HPDE6-E6E7 (cell line): ENCODE data around the gene SLC25A33.

Experiments used
- DNase-seq: peaks from one replicate; pipeline ENCODE4 v3.0.0; 2011; ENCODE audit warnings: missing footprints; ENCODE audit errors: extremely low spot score

The SLC25A33 gene

GRCh38 chr1:9588551-9589143 is 49.4 kb downstream of the SLC25A33 start, which contains the start of gene TMEM201:
Gene TMEM201, plus strand, starts transcription at chr1:9588911. Its CDS starts 20 bp downstream, at chr1:9588931.
- DNase-seq, result peak; percentile 85

- no peak for DNase-seq
Measured at GRCh38 chr1:9589144-9589718, 50.0 kb downstream of the SLC25A33 start.

GRCh38 chr1:9589719-9590157 is 50.5 kb downstream of the SLC25A33 start:
- DNase-seq, result peak; percentile 32

GRCh38 chr1:9590201-9590600 is 50.9 kb downstream of the SLC25A33 start:
- DNase-seq, result no peak

GRCh38 chr1:9590945-9591668 is 51.8 kb downstream of the SLC25A33 start:
- DNase-seq, result no peak

- DNase-seq, result no peak
Measured at GRCh38 chr1:9591669-9592509, 52.6 kb downstream of the SLC25A33 start.

- no peak for DNase-seq
Measured at GRCh38 chr1:9592510-9593075, 53.3 kb downstream of the SLC25A33 start.

- no peak for DNase-seq
Measured at GRCh38 chr1:9593147-9593491, 53.9 kb downstream of the SLC25A33 start.

GRCh38 chr1:9593492-9594465 is 54.5 kb downstream of the SLC25A33 start:
- peak; percentile 86 for DNase-seq

- DNase-seq, result no peak
Measured at GRCh38 chr1:9594471-9595155, 55.3 kb downstream of the SLC25A33 start.

- no peak for DNase-seq
Measured at GRCh38 chr1:9595156-9595967, 56.1 kb downstream of the SLC25A33 start.

GRCh38 chr1:9595968-9596340 is 56.7 kb downstream of the SLC25A33 start:
- DNase-seq, result no peak

GRCh38 chr1:9596415-9597123 is 57.3 kb downstream of the SLC25A33 start:
- DNase-seq, result no peak

GRCh38 chr1:9597361-9598315 is 58.4 kb downstream of the SLC25A33 start:
- no peak for DNase-seq

- no peak for DNase-seq
Measured at GRCh38 chr1:9598316-9598700, 59.0 kb downstream of the SLC25A33 start.

- DNase-seq, result no peak
Measured at GRCh38 chr1:9599741-9600140, 60.5 kb downstream of the SLC25A33 start.
